Measurements from ENCODE around the gene FKRP. TPM values are rescaled to one million over a fixed set of nuclear protein-coding genes. Genes with fewer than 3 reads are reported as not detected.

Gene FKRP
- total and polyA plus RNA-seq, 2 of the 13 experiments (the other 11 are each of a cell fraction or from before 2014, with no cell fraction given) = 7.3 to 9.8 TPM

DNA sequence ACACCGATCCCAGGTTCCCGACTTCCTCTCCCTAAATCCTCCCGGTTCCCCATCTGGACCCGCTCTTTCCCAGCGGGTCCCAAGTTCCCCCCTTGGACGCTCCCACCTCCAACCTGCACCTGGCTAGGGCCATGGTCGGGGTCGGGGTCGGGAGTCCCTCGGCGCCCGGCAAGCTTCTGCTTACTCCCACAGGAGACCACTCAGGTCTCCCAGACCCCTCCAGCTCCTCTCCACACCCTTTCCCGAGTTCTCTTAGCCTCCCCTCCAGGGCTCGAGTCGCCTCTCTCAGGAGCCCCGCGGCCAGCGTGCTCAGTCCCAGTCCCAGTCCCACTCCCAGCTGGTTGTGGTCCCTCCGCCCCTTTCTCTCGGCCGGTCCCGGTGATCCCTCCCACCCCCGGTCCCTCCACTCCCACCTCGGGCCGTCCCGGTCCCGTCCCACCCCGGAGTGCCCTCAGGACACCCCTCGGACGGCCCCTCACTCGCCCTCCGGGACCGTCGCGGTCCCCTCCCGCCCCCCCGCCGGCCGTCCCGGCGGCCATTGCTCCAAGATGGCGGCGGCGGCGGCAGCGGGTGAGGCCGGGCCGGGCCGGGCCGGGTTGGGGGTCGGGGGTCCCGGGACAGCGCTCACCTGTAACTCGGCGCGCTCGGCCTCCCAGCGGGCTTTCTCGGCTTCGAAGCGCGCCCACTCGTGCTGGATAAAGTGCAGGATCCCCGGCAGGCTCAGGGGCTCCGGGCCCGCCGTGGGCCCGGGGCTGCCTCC lies at the start of gene FKRP (continued):
- TF ChIP-seq, protein P1, sequence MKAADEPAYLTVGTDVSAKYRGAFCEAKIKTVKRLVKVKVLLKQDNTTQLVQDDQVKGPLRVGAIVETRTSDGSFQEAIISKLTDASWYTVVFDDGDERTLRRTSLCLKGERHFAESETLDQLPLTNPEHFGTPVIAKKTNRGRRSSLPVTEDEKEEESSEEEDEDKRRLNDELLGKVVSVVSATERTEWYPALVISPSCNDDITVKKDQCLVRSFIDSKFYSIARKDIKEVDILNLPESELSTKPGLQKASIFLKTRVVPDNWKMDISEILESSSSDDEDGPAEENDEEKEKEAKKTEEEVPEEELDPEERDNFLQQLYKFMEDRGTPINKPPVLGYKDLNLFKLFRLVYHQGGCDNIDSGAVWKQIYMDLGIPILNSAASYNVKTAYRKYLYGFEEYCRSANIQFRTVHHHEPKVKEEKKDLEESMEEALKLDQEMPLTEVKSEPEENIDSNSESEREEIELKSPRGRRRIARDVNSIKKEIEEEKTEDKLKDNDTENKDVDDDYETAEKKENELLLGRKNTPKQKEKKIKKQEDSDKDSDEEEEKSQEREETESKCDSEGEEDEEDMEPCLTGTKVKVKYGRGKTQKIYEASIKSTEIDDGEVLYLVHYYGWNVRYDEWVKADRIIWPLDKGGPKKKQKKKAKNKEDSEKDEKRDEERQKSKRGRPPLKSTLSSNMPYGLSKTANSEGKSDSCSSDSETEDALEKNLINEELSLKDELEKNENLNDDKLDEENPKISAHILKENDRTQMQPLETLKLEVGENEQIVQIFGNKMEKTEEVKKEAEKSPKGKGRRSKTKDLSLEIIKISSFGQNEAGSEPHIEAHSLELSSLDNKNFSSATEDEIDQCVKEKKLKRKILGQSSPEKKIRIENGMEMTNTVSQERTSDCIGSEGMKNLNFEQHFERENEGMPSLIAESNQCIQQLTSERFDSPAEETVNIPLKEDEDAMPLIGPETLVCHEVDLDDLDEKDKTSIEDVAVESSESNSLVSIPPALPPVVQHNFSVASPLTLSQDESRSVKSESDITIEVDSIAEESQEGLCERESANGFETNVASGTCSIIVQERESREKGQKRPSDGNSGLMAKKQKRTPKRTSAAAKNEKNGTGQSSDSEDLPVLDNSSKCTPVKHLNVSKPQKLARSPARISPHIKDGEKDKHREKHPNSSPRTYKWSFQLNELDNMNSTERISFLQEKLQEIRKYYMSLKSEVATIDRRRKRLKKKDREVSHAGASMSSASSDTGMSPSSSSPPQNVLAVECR (CRISPR knock-in tag; IDR thresholded peaks at IDR 0.05; ENCODE audit: borderline replicate concordance) = peak; percentile 44
- TF ChIP-seq ZNF343 (CRISPR knock-in tag; IDR thresholded peaks at IDR 0.05) (peak; percentile 50; the same call in 1 of the 2 replicates), ZNF333 (CRISPR knock-in tag; IDR thresholded peaks at IDR 0.05; ENCODE audit: borderline replicate concordance) (peak; percentile 71; the same call in 1 of the 2 replicates), NR2C2 (CRISPR knock-in tag; IDR thresholded peaks at IDR 0.05; ENCODE audit: borderline replicate concordance) (0 out of 2 replicates have a peak, but pooled peaks have one; percentile 32), ZNF264 (CRISPR knock-in tag; IDR thresholded peaks at IDR 0.05) (no peak), ZSCAN29 (CRISPR knock-in tag; conservative IDR thresholded peaks at IDR 0.05) (0 out of 2 replicates have a peak, but pooled peaks have one; percentile 31), ZSCAN25 (CRISPR knock-in tag; IDR thresholded peaks at IDR 0.05) (no peak), ZNF407 (CRISPR knock-in tag; IDR thresholded peaks at IDR 0.05; ENCODE audit: not compliant biosample characterization) (peak; percentile 38), ARID3A (IDR thresholded peaks at IDR 0.05; ENCODE audit: low read depth, low read length) (no peak), YY1 (IDR thresholded peaks at IDR 0.05; ENCODE audit: insufficient read depth, insufficient replicate concordance, low read depth, low read length) (peak; percentile 96), KMT2A (CRISPR knock-in tag; IDR thresholded peaks at IDR 0.05) (no peak), POLR2G (IDR thresholded peaks at IDR 0.05; ENCODE audit: low read depth, low read length) (peak; percentile 42; the same call in 1 of the 2 replicates), ZNF331 (CRISPR knock-in tag; IDR thresholded peaks at IDR 0.05) (no peak), ATF7-NPFF (CRISPR knock-in tag; IDR thresholded peaks at IDR 0.05; ENCODE audit: low read depth) (peak; percentile 56; the same call in 1 of the 2 replicates)
